Hepatocyte (in vitro differentiated cells): ENCODE results near the gene APOLD1.

Experiments
- EZH2 ChIP-seq: fragments of 200-600 bp; sonication (generic); IDR thresholded peaks from 2 replicates; pipeline ENCODE4 v1.6.1; 2016; ENCODE audit warnings: antibody characterized with exemption, mild to moderate bottlenecking, borderline replicate concordance
- EZH2phosphoT487 ChIP-seq: fragments of 200-600 bp; sonication (generic); IDR thresholded peaks from one replicate; pipeline ENCODE4 v1.6.1; 2018; ENCODE audit warnings: antibody characterized with exemption, mild to moderate bottlenecking, low read depth, moderate library complexity; ENCODE audit not compliant: unreplicated experiment, severe bottlenecking
- TF ChIP-seq, protein P1 (sequence below): fragments of 200-600 bp; sonication (generic); IDR thresholded peaks from 2 replicates; pipeline ENCODE4 v1.5.1; 2016; ENCODE audit warnings: antibody characterized with exemption, mild to moderate bottlenecking; ENCODE audit not compliant: poor library complexity

- TF ChIP-seq, protein P1, sequence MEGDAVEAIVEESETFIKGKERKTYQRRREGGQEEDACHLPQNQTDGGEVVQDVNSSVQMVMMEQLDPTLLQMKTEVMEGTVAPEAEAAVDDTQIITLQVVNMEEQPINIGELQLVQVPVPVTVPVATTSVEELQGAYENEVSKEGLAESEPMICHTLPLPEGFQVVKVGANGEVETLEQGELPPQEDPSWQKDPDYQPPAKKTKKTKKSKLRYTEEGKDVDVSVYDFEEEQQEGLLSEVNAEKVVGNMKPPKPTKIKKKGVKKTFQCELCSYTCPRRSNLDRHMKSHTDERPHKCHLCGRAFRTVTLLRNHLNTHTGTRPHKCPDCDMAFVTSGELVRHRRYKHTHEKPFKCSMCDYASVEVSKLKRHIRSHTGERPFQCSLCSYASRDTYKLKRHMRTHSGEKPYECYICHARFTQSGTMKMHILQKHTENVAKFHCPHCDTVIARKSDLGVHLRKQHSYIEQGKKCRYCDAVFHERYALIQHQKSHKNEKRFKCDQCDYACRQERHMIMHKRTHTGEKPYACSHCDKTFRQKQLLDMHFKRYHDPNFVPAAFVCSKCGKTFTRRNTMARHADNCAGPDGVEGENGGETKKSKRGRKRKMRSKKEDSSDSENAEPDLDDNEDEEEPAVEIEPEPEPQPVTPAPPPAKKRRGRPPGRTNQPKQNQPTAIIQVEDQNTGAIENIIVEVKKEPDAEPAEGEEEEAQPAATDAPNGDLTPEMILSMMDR = peak; percentile 62
- TF ChIP-seq EZH2 (no peak), EZH2phosphoT487 (no peak)
These were observed 51.8 kb downstream of the APOLD1 start for GRCh38 chr12:12837025-12837812.
